AG04449 (cell line): ENCODE data around the gene LY6G6D.

ENCODE experiments used
- CTCF ChIA-PET: fragments of 350-600 bp; formaldehyde crosslinking; extraction: SDS; loops from one replicate; lab custom pipeline; 2021; ENCODE audit warnings: antibody characterized with exemption; lab: Yijun Ruan, JAX
- POLR2A ChIA-PET: fragments of 400-600, 350-600 bp; formaldehyde crosslinking; extraction: SDS; loops from one replicate; lab custom pipeline; 2020; ENCODE audit warnings: antibody characterized with exemption, inconsistent platforms; lab: Yijun Ruan, JAX
- DNase-seq: peaks from one replicate; pipeline ENCODE4 v3.0.0-alpha.2; 2010; ENCODE audit warnings: low read depth, low spot score
- H3K4me3 ChIP-seq: 2 replicates; pipeline ENCODE4 v1.5.1; 2011; ENCODE audit warnings: low read depth, mild to moderate bottlenecking, control low read depth, low read length
- CTCF ChIP-seq: IDR thresholded peaks from one replicate; pipeline ENCODE4 v1.5.1; 2011; ENCODE audit warnings: mild to moderate bottlenecking, moderate library complexity, low read length, control low read depth, inconsistent platforms; ENCODE audit not compliant: insufficient read depth; ENCODE audit errors: missing control alignments

Gene LY6G6D

DNA sequence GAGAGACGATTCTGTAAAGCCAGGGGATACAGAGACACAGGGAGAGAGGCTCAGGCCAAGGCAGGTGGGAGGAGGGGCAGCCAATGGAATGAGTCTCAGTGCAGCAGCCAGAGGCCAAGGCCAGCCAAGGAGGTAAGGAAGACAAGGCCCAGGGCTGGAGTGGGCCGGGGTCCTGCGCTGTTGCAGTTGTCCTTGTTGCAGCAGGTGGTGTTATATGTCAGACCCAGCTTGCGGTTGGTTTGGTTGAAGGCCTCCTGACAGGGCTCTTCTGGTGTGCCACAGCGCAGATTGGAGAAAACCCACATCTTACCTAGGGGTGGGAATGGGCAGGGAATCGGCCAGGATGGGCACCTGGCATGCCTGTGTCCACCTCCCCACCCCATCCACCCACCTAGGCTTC is 3.9 kb downstream of the LY6G6D start:
- CTCF ChIA-PET: no interaction called here
- POLR2A ChIA-PET: no interaction called here
- no peak overlapping the region for H3K4me3 ChIP-seq
- TF ChIP-seq CTCF: no peak
- DNase-seq: no peak

GRCh38 chr6:31720196-31720770 is 5.1 kb downstream of the LY6G6D start:
- POLR2A ChIA-PET: interaction anchor here (0.7 kb wide), 1 partner anchor 9 kb away, joined by 4 read pairs; the partner anchor contains the start of gene DDAH2
- no peak for TF ChIP-seq CTCF
- no peak for DNase-seq
- CTCF ChIA-PET: interaction anchor here (0.7 kb wide), 1 partner anchor 10 kb away, joined by 3 read pairs; no protein-coding TSS in a partner anchor
- no peak overlapping the region for H3K4me3 ChIP-seq

GRCh38 chr6:31721351-31722020 is 6.3 kb downstream of the LY6G6D start, which contains the start of gene LY6G6C:
LY6G6C (minus strand) TSS chr6:31721746; CDS start chr6:31721679, 67 bp downstream.
- TF ChIP-seq CTCF: no peak
- no peak within 1 kb of the TSS for H3K4me3 ChIP-seq
- no peak for DNase-seq
- ChIA-PET POLR2A (no interaction called here), CTCF (interaction anchor here (0.9 kb wide), 1 partner anchor 108 kb away, joined by 4 read pairs; no protein-coding TSS in a partner anchor)

DNA sequence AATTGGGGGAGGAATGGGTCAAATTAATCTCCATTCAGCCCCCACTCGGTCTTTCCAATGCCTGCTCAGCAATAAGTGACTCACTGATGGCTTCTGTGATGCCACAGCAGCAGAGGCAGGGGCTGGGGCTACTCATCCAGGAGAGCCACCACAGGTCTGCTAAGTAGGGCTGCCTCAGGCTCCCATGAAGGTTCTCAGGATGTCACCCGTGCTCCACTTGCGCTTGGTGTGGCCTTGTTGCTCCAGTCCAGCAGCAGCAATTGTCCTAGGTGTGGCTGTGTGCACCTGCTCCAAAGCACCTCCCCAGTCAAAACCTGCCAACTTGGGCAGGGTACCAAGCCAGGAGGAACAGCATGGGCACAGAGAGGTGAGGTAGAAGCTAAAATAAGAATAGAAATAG is 7.0 kb downstream of the LY6G6D start:
- ChIA-PET POLR2A (no interaction called here), CTCF (interaction anchor here (0.9 to 1.2 kb wide), 2 partner anchors 108 to 230 kb away, joined by 4 read pairs; no protein-coding TSS in a partner anchor)
- DNase-seq: no peak
- no peak overlapping the region for H3K4me3 ChIP-seq
- no peak for TF ChIP-seq CTCF

GRCh38 chr6:31723245-31723979 is 8.3 kb downstream of the LY6G6D start, which contains the start of gene MPIG6B:
MPIG6B (plus strand) TSS chr6:31723373; CDS start chr6:31723384, 11 bp downstream.
- ChIA-PET CTCF (interaction anchor here (1.0 to 1.6 kb wide), 3 partner anchors 47 to 229 kb away, joined by 4 to 8 read pairs (median 4); no protein-coding TSS in a partner anchor), POLR2A (no interaction called here)
- TF ChIP-seq CTCF: no peak
- no peak for DNase-seq
- H3K4me3 ChIP-seq: no peak within 1 kb of the TSS
